K562 (cell line): Measurements from ENCODE around the gene SS18L1. TPM values are rescaled to one million over a fixed set of nuclear protein-coding genes. Genes with fewer than 3 reads are reported as not detected.

ENCODE experiments used
- ATAC-seq: fragments of 200-7000 bp; cut with Tn5 transposase; 3 replicates; pipeline ENCODE4 v1.9.1; 2020; ENCODE audit warnings: moderate library complexity
- BruUV-seq: library from RNA; stranded (reverse); fragments of 400-500 nt; replicated peaks from 2 replicates; lab custom pipeline; 2021; lab: Mats Ljungman, UMichigan
- CTCF ChIA-PET: fragments of 300-600 bp; formaldehyde crosslinking; extraction: SDS; loops from one replicate; lab custom pipeline; 2021; ENCODE audit warnings: low intra/inter-chr PET ratio; lab: Yijun Ruan, JAX
- POLR2A ChIA-PET: fragments of 300-600, 350-650 bp; sonication (Branson Sonifier 250); formaldehyde crosslinking; extraction: SDS; loops from one replicate; lab custom pipeline; 2021; ENCODE audit warnings: antibody characterized with exemption, inconsistent platforms; lab: Yijun Ruan, JAX
- DNase-seq, 4 experiments: peaks; one replicate each; pipeline versions ENCODE4 v3.0.0 to v3.0.0-alpha.2; 2011 to 2018; ENCODE audit warnings: low spot score in 3 of 4, mixed read lengths in 3 of 4; ENCODE audit errors: extremely low read depth in 1 of 4
- FAIRE-seq: peaks from 2 replicates; lab custom pipeline; 2011; peaks lifted over from hg19 to GRCh38; lab: Jason Lieb, UNC
- H2AFZ ChIP-seq: 2 replicates; pipeline ENCODE4 v1.6.0; 2011; ENCODE audit warnings: low read depth, low read length, control low read depth, inconsistent platforms
- H3K27ac ChIP-seq: fragments of 200-600 bp; 3 replicates; pipeline ENCODE4 v1.8.0; 2011; ENCODE audit warnings: low read depth, mild to moderate bottlenecking, control low read depth, inconsistent platforms, low read length, moderate library complexity, mixed read lengths; ENCODE audit errors: extremely low read depth
- H3K27me3 ChIP-seq, 2 experiments: fragments of 300-600 bp in 1 of 2; 2 replicates in 1 of 2; 3 replicates in 1 of 2; pipeline versions ENCODE4 v1.6.0 to v1.8.0; 2011; ENCODE audit warnings: inconsistent platforms in 2 of 2, low read length in 2 of 2, mild to moderate bottlenecking in 1 of 2, mixed read lengths in 1 of 2, moderate library complexity in 1 of 2; ENCODE audit not compliant: control insufficient read depth in 2 of 2, insufficient read depth in 2 of 2
- H3K36me3 ChIP-seq: fragments of 300-600 bp; 3 replicates; pipeline ENCODE4 v1.8.0; 2011; ENCODE audit warnings: mild to moderate bottlenecking, low read length, inconsistent platforms; ENCODE audit not compliant: control insufficient read depth, insufficient read depth
- H3K4me1 ChIP-seq, 2 experiments: fragments of 200-600 bp in 1 of 2; replicated peaks in 1 of 2; 2 replicates in 1 of 2; 3 replicates in 1 of 2; pipeline versions ENCODE4 v1.5.1 to v1.8.0; 2011; ENCODE audit warnings: inconsistent platforms in 2 of 2, low read length in 2 of 2, mild to moderate bottlenecking in 1 of 2, mixed read lengths in 1 of 2, moderate library complexity in 1 of 2; ENCODE audit not compliant: control insufficient read depth in 2 of 2, insufficient read depth in 2 of 2
- H3K4me2 ChIP-seq: 2 replicates; pipeline ENCODE4 v1.6.1; 2011; ENCODE audit warnings: low read length, control low read depth, inconsistent platforms, mixed read lengths; ENCODE audit not compliant: insufficient read depth
- H3K4me3 ChIP-seq: fragments of 200-600 bp; sonication (generic), shearing (Covaris generic); 2 replicates; pipeline ENCODE4 v1.5.1; 2016; ENCODE audit warnings: control low read depth, inconsistent platforms
- H3K79me2 ChIP-seq: fragments of 200-600 bp; 3 replicates; pipeline ENCODE4 v1.8.0; 2011; ENCODE audit warnings: low read length, inconsistent platforms; ENCODE audit not compliant: control insufficient read depth, insufficient read depth
- H3K9ac ChIP-seq, 2 experiments: 2 replicates each; pipeline versions ENCODE4 v1.6.0 to v1.6.1; 2011; ENCODE audit warnings: low read depth in 2 of 2, low read length in 2 of 2, control low read depth in 1 of 2, inconsistent platforms in 1 of 2, mild to moderate bottlenecking in 1 of 2, mixed read lengths in 1 of 2; ENCODE audit not compliant: insufficient read depth in 1 of 2
- H3K9me1 ChIP-seq: one replicate; pipeline ENCODE4 v1.6.0; 2011; ENCODE audit warnings: inconsistent platforms, mild to moderate bottlenecking, low read length, moderate library complexity; ENCODE audit not compliant: control insufficient read depth, insufficient read depth
- H3K9me3 ChIP-seq: replicated peaks from 2 replicates; pipeline ENCODE4 v1.5.1; 2011; ENCODE audit warnings: low read depth, low read length, inconsistent platforms; ENCODE audit not compliant: control insufficient read depth, insufficient read depth
- H4K20me1 ChIP-seq: replicated peaks from 2 replicates; pipeline ENCODE4 v1.6.1; 2011; ENCODE audit warnings: low read length, inconsistent platforms, mixed read lengths; ENCODE audit not compliant: control insufficient read depth, insufficient read depth
- ATF7 ChIP-seq: fragments of 450-650 bp; IDR thresholded peaks from 2 replicates; pipeline ENCODE4 v1.7.1; 2014; ENCODE audit warnings: mild to moderate bottlenecking, moderate library complexity
- CSDE1 ChIP-seq, 2 experiments: fragments of 450-650 bp; IDR thresholded peaks; 2 replicates each; pipeline ENCODE4 v1.6.1; 2016; ENCODE audit warnings: mild to moderate bottlenecking in 1 of 2
- HES1 ChIP-seq: fragments of 450-650 bp; IDR thresholded peaks from 2 replicates; pipeline ENCODE4 v1.6.1; 2016; ENCODE audit warnings: low read depth, mild to moderate bottlenecking, moderate library complexity
- KDM4B ChIP-seq, 2 experiments: fragments of 450-650 bp in 1 of 2; sonication (generic) in 1 of 2; IDR thresholded peaks; 2 replicates each; pipeline ENCODE4 v1.6.1; 2016 to 2017; ENCODE audit warnings: borderline replicate concordance in 2 of 2, antibody characterized with exemption in 1 of 2, low read depth in 1 of 2, mild to moderate bottlenecking in 1 of 2
- MBD1 ChIP-seq: fragments of 250-450 bp; sonication (Bioruptor Pico); IDR thresholded peaks from 2 replicates; pipeline ENCODE4 v1.8.0; 2022; ENCODE audit warnings: inconsistent platforms
- MEF2D ChIP-seq: conservative IDR thresholded peaks from 2 replicates; pipeline ENCODE4 v1.6.1; 2016; ENCODE audit warnings: low read depth, missing genetic modification characterization, missing compliant biosample characterization
- PCBP1 ChIP-seq: fragments of 200-400 bp; formaldehyde crosslinking; IDR thresholded peaks from 2 replicates; pipeline ENCODE4 v1.6.1; 2018; ENCODE audit warnings: mild to moderate bottlenecking, low read depth, low read length; ENCODE audit not compliant: poor library complexity, severe bottlenecking
- RBM34 ChIP-seq: fragments of 200-400 bp; formaldehyde crosslinking; IDR thresholded peaks from 2 replicates; pipeline ENCODE4 v1.6.1; 2018; ENCODE audit warnings: low read length, borderline replicate concordance; ENCODE audit not compliant: insufficient read depth
- ZNF584 ChIP-seq: fragments of 200-800 bp; sonication (Bioruptor generic); IDR thresholded peaks from 2 replicates; pipeline ENCODE4 v1.6.1; 2016; ENCODE audit warnings: low read depth, mild to moderate bottlenecking, missing genetic modification characterization, missing compliant biosample characterization
- WGBS: fragments of 100-300 bp; shearing (Covaris generic); methylation state at CpG from one replicate; pipeline ENCODE4 v1.1.6; 2016; ENCODE audit warnings: low coverage, mixed read lengths; ENCODE audit not compliant: insufficient coverage; ENCODE audit errors: missing lambda C conversion rate; 5-methylcytosine and 5-hydroxymethylcytosine counted together
- in situ Hi-C: fragments of 300-500 bp; cut with MboI; formaldehyde crosslinking; loops from 4 replicates; pipeline ENCODE4 v1.15.0; 2018; ENCODE audit warnings: inconsistent platforms, mixed read lengths
- intact Hi-C: fragments of 100-400 bp; cut with micrococcal nuclease; formaldehyde crosslinking; loops from 2 replicates; pipeline ENCODE4 v1.14.2; 2022
- polyA plus RNA-seq, 8 experiments: library from polyadenylated mRNA; depleted of rRNA in 4 of 8; stranded (reverse) in 5 of 8; unstranded in 3 of 8; fragments of >200 nt; fragmentation: Nextera tagmentation in 2 of 8; fragmentation: Illumina TruSeq in 1 of 8; extraction: Ambion mirVana in 2 of 8; extraction: Trizol in 1 of 8; gene quantifications; 2 replicates each; pipeline versions ENCODE4 v1.2.1 to v1.2.3, GENCODE V29; 2011 to 2014; ENCODE audit warnings: inconsistent platforms in 1 of 8, missing spikeins in 1 of 8
- total RNA-seq, 7 experiments: library from RNA; depleted of rRNA in 6 of 7; stranded (reverse); fragments of >200 nt in 6 of 7; fragmentation: Illumina TruSeq in 2 of 7; extraction: Trizol in 2 of 7; gene quantifications; 2 replicates each; pipeline versions ENCODE4 v1.2.1 to v1.2.3, GENCODE V29; 2011 to 2021; ENCODE audit warnings: low replicate concordance in 1 of 7
- TF ChIP-seq, protein P1 (sequence below): IDR thresholded peaks from 2 replicates; pipeline ENCODE4 v1.6.1; 2011; ENCODE audit not compliant: insufficient read length; ENCODE audit errors: extremely low read depth
- TF ChIP-seq, protein P2 (sequence below), 2 experiments: fragments of 150-350 bp in 1 of 2; IDR thresholded peaks; 2 replicates each; pipeline ENCODE4 v1.6.1; 2012 to 2016; ENCODE audit warnings: low read depth in 2 of 2, low read length in 2 of 2, mild to moderate bottlenecking in 1 of 2, moderate library complexity in 1 of 2

The SS18L1 gene
- total and polyA plus RNA-seq, 9 of the 15 experiments (the other 6 are each of a cell fraction or from before 2014, with no cell fraction given), result 2.7 to 28.3 (median 15.1) TPM

DNA sequence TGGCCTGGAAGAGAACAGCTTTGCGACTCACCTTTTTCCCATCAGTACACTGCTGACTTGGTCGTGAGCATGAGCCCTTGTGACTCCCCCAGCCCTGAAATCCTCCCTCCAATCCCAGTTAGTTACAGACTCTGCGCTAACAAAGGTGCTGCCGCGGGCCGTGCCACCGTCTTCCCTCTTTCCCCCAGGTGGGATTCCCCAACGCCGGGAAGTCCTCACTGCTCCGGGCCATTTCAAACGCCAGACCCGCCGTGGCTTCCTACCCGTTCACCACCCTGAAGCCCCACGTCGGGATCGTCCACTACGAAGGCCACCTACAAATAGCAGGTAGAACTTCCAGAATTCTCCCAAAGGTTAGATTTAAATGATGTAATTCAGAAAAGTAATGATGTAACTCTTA lies 55.4 kb downstream of the SS18L1 start:
- peaks cover 81% of the 10 kb centered on the region; the same call in 2 of the 3 replicates for H3K36me3 ChIP-seq
- no peaks in the 10 kb centered on the region for H3K9me3 ChIP-seq
- POLR2A ChIA-PET, result interaction anchor here (0.6 kb wide), 1 partner anchor 188 kb away, joined by 3 read pairs; no protein-coding TSS in a partner anchor
- H3K9ac ChIP-seq, result no peak overlapping the region
- FAIRE-seq (no peak), ATAC-seq (no peak), DNase-seq (no peak)
- no peak overlapping the region for H3K4me3 ChIP-seq
- H4K20me1 ChIP-seq, result no peaks in the 10 kb centered on the region
- CTCF ChIA-PET, result no interaction called here
- H3K4me1 ChIP-seq, result no peaks in the 10 kb centered on the region; a peak in 1 of 5 replicates
- no peaks in the 10 kb centered on the region; the same call in 2 of the 3 replicates for H3K79me2 ChIP-seq
- in situ Hi-C loops, result no loop called here
- no peaks in the 10 kb centered on the region for H3K27me3 ChIP-seq
- H2AFZ ChIP-seq, result no peak overlapping the region
- H3K27ac ChIP-seq, result no peak overlapping the region
- intact Hi-C loops, result no loop called here
- no TSS peak for BruUV-seq
- no peak overlapping the region for H3K4me2 ChIP-seq
- H3K9me1 ChIP-seq, result no peaks in the 10 kb centered on the region
- WGBS, result 93% methylated on average over 18 of the region's 18 CpGs
- TF ChIP-seq RBM34, result no peak
- TF ChIP-seq HES1, result no peak
- TF ChIP-seq, protein P1, sequence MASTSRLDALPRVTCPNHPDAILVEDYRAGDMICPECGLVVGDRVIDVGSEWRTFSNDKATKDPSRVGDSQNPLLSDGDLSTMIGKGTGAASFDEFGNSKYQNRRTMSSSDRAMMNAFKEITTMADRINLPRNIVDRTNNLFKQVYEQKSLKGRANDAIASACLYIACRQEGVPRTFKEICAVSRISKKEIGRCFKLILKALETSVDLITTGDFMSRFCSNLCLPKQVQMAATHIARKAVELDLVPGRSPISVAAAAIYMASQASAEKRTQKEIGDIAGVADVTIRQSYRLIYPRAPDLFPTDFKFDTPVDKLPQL, result no peak
- no peak for TF ChIP-seq CSDE1 (IDR thresholded peaks at IDR 0.05)
- no peak for TF ChIP-seq MBD1
- no peak for TF ChIP-seq ATF7
- TF ChIP-seq KDM4B (IDR thresholded peaks at IDR 0.05; ENCODE audit: borderline replicate concordance in 2 of 2, low read depth in 1 of 2), result no peak
- TF ChIP-seq PCBP1, result no peak
- TF ChIP-seq ZNF584 (CRISPR knock-in tag), result no peak
- TF ChIP-seq MEF2D (tag), result no peak
- TF ChIP-seq, protein P2, sequence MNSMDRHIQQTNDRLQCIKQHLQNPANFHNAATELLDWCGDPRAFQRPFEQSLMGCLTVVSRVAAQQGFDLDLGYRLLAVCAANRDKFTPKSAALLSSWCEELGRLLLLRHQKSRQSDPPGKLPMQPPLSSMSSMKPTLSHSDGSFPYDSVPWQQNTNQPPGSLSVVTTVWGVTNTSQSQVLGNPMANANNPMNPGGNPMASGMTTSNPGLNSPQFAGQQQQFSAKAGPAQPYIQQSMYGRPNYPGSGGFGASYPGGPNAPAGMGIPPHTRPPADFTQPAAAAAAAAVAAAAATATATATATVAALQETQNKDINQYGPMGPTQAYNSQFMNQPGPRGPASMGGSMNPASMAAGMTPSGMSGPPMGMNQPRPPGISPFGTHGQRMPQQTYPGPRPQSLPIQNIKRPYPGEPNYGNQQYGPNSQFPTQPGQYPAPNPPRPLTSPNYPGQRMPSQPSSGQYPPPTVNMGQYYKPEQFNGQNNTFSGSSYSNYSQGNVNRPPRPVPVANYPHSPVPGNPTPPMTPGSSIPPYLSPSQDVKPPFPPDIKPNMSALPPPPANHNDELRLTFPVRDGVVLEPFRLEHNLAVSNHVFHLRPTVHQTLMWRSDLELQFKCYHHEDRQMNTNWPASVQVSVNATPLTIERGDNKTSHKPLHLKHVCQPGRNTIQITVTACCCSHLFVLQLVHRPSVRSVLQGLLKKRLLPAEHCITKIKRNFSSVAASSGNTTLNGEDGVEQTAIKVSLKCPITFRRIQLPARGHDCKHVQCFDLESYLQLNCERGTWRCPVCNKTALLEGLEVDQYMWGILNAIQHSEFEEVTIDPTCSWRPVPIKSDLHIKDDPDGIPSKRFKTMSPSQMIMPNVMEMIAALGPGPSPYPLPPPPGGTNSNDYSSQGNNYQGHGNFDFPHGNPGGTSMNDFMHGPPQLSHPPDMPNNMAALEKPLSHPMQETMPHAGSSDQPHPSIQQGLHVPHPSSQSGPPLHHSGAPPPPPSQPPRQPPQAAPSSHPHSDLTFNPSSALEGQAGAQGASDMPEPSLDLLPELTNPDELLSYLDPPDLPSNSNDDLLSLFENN (IDR thresholded peaks at IDR 0.05; ENCODE audit: low read depth in 2 of 2, low read length in 2 of 2), result no peak
